Caco-2 (cell line): ENCODE results near the gene BCL7B. TPM values are rescaled to one million over a fixed set of nuclear protein-coding genes. Genes with fewer than 3 reads are reported as not detected.
"Not testable (repeated sequence)": the region's sequence is repeated elsewhere in the genome, so short reads cannot be mapped to it uniquely, and the experiment has no call there.

Experiments
- BruUV-seq: library from RNA; stranded (reverse); fragments of 400-500 nt; replicated peaks from 2 replicates; lab custom pipeline; 2021; lab: Mats Ljungman, UMichigan
- CTCF ChIA-PET: fragments of 300-600 bp; sonication (Branson Sonifier 250); formaldehyde crosslinking; loops from one replicate; lab custom pipeline; 2022; ENCODE audit warnings: antibody characterized with exemption; lab: Charles Lee
- POLR2A ChIA-PET: fragments of 300-600 bp; sonication (Branson Sonifier 250); formaldehyde crosslinking; loops from one replicate; lab custom pipeline; 2022; ENCODE audit warnings: antibody characterized with exemption; lab: Charles Lee
- DNase-seq, 2 experiments: peaks; one replicate each; pipeline versions ENCODE4 v3.0.0 to v3.0.0-alpha.2; 2020 to 2022
- H3K27me3 ChIP-seq: replicated peaks from 2 replicates; pipeline ENCODE4 v1.6.0; 2011; ENCODE audit warnings: low read length; ENCODE audit not compliant: control insufficient read depth, insufficient read depth
- H3K36me3 ChIP-seq: 2 replicates; pipeline ENCODE4 v1.5.1; 2011; ENCODE audit warnings: low read length; ENCODE audit not compliant: control insufficient read depth, insufficient read depth
- H3K4me1 ChIP-seq: fragments of 250-450 bp; sonication (Bioruptor Pico); 2 replicates; pipeline ENCODE4 v1.5.1; 2020; ENCODE audit warnings: mild to moderate bottlenecking
- H3K4me3 ChIP-seq: 2 replicates; pipeline ENCODE4 v1.5.1; 2011; ENCODE audit warnings: low read depth, mild to moderate bottlenecking, control low read depth, low read length
- H3K9me3 ChIP-seq: fragments of 250-450 bp; sonication (Bioruptor Pico); 2 replicates; pipeline ENCODE4 v1.5.1; 2020; ENCODE audit warnings: mild to moderate bottlenecking, moderate library complexity
- H3K27ac Mint-ChIP-seq: one replicate; pipeline ENCODE4 v1.8.0; 2022; ENCODE audit warnings: mixed read lengths; ENCODE audit not compliant: unreplicated experiment
- H3K27me3 Mint-ChIP-seq: one replicate; pipeline ENCODE4 v1.8.0; 2022; ENCODE audit warnings: mixed read lengths; ENCODE audit not compliant: insufficient read depth, unreplicated experiment
- H3K36me3 Mint-ChIP-seq: one replicate; pipeline ENCODE4 v1.8.0; 2022; ENCODE audit warnings: mild to moderate bottlenecking, mixed read lengths; ENCODE audit not compliant: insufficient read depth, unreplicated experiment
- H3K4me1 Mint-ChIP-seq: one replicate; pipeline ENCODE4 v1.8.0; 2022; ENCODE audit warnings: low read depth, mixed read lengths; ENCODE audit not compliant: unreplicated experiment
- H3K4me3 Mint-ChIP-seq: one replicate; pipeline ENCODE4 v1.8.0; 2022; ENCODE audit warnings: mild to moderate bottlenecking, moderate library complexity, mixed read lengths; ENCODE audit not compliant: unreplicated experiment
- H3K9me3 Mint-ChIP-seq: one replicate; pipeline ENCODE4 v1.8.0; 2022; ENCODE audit warnings: mixed read lengths; ENCODE audit not compliant: unreplicated experiment
- intact Hi-C: fragments of 100-400 bp; cut with micrococcal nuclease; formaldehyde crosslinking; loops from one replicate; pipeline ENCODE4 v1.10.0; 2022; ENCODE audit not compliant: unreplicated experiment
- total RNA-seq: library from RNA; stranded (reverse); gene quantifications from 2 replicates; pipeline ENCODE4 v1.2.3, GENCODE V29; 2022
- TF ChIP-seq, protein P1 (sequence below), 2 experiments: fragments of 200-600 bp in 1 of 2; IDR thresholded peaks; 1 replicate in 1 of 2; 2 replicates in 1 of 2; pipeline versions ENCODE4 v1.5.1 to v1.8.0; 2011 to 2022; ENCODE audit warnings: antibody characterized with exemption in 1 of 2, control low read depth in 1 of 2, inconsistent platforms in 1 of 2, low read depth in 1 of 2, low read length in 1 of 2, mild to moderate bottlenecking in 1 of 2, moderate library complexity in 1 of 2; ENCODE audit not compliant: insufficient read depth in 1 of 2, severe bottlenecking in 1 of 2, unreplicated experiment in 1 of 2

The BCL7B gene
- total RNA-seq, 1 experiment from 2014 or later, result 74.6 TPM

DNA sequence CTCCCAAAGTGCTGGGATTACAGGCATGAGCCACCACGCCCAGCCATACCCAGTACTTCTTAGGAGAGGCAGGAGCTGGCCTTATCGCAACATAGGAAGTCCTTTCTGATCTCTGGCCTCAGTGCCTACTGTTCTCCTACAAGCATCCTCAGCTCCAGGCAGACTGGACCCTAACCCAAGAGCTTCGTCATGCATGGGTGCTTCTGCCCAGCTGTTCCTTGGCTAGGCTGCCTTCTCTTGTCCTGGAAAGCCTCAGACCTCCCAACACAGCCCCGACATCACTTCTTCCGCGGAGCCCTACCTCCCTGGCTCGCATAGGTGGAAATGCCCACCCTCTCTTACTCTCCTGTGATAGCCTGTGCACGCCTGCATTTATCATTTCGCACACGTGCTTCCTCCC lies 15.8 kb downstream of the BCL7B start:
- ChIA-PET POLR2A (no interaction called here), CTCF (no interaction called here)
- no peak overlapping the region for H3K4me3 ChIP-seq
- intact Hi-C loops, result loop anchor here (2.0 kb wide), 1 partner anchor 17 kb away; no protein-coding TSS in a partner anchor
- H3K9me3 ChIP-seq, result no peaks in the 10 kb centered on the region
- Mint-ChIP-seq H3K4me3 (no peak overlapping the region), H3K9me3 (no peaks in the 10 kb centered on the region), H3K36me3 (peaks cover 93% of the 10 kb centered on the region), H3K4me1 (no peaks in the 10 kb centered on the region), H3K27me3 (no peaks in the 10 kb centered on the region), H3K27ac (no peak overlapping the region)
- TF ChIP-seq, protein P1, sequence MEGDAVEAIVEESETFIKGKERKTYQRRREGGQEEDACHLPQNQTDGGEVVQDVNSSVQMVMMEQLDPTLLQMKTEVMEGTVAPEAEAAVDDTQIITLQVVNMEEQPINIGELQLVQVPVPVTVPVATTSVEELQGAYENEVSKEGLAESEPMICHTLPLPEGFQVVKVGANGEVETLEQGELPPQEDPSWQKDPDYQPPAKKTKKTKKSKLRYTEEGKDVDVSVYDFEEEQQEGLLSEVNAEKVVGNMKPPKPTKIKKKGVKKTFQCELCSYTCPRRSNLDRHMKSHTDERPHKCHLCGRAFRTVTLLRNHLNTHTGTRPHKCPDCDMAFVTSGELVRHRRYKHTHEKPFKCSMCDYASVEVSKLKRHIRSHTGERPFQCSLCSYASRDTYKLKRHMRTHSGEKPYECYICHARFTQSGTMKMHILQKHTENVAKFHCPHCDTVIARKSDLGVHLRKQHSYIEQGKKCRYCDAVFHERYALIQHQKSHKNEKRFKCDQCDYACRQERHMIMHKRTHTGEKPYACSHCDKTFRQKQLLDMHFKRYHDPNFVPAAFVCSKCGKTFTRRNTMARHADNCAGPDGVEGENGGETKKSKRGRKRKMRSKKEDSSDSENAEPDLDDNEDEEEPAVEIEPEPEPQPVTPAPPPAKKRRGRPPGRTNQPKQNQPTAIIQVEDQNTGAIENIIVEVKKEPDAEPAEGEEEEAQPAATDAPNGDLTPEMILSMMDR (IDR thresholded peaks at IDR 0.05; ENCODE audit: insufficient read depth in 1 of 2, low read depth in 1 of 2, low read length in 1 of 2, severe bottlenecking in 1 of 2, unreplicated experiment in 1 of 2), result no peak
- H3K27me3 ChIP-seq, result no peaks in the 10 kb centered on the region
- BruUV-seq, result no TSS peak
- DNase-seq, result no peak
- no peaks in the 10 kb centered on the region for H3K4me1 ChIP-seq
- H3K36me3 ChIP-seq, result peaks cover 3% of the 10 kb centered on the region

DNA sequence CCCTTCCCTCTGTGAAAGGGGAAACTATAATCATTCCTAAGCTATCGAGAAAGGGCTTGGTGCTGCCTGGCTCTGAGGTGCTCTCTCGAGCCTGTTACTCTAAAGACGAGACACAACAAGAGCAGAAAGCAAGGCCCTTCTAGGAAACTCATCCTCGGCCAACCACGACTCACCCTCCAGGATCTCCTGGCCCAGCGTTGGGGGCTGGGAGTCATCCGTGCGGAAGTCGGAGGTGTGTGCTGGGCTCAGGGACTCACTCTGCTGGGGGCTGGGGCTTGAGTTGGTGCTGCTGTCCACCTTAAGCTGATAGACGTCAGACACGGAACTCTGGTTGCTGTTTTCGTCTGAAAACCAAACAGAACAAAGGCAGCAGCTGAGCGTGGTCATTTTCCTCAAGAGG lies 17.8 kb downstream of the BCL7B start:
- H3K36me3 Mint-ChIP-seq, result peaks cover 91% of the 10 kb centered on the region
- TF ChIP-seq, protein P1 (IDR thresholded peaks at IDR 0.05; ENCODE audit: insufficient read depth in 1 of 2, low read depth in 1 of 2, low read length in 1 of 2, severe bottlenecking in 1 of 2, unreplicated experiment in 1 of 2), result no peak
- DNase-seq, result no peak
- H3K4me1 Mint-ChIP-seq, result no peaks in the 10 kb centered on the region
- intact Hi-C loops, result no loop called here
- CTCF ChIA-PET, result no interaction called here
- Histone ChIP-seq H3K4me3 (no peak overlapping the region), H3K27me3 (no peaks in the 10 kb centered on the region), H3K36me3 (peaks cover 3% of the 10 kb centered on the region; the same call in 1 of the 2 replicates), H3K4me1 (no peaks in the 10 kb centered on the region), H3K9me3 (no peaks in the 10 kb centered on the region)
- BruUV-seq, result no TSS peak
- H3K9me3 Mint-ChIP-seq, result no peaks in the 10 kb centered on the region
- H3K4me3 Mint-ChIP-seq, result no peak overlapping the region
- H3K27me3 Mint-ChIP-seq, result no peaks in the 10 kb centered on the region
- POLR2A ChIA-PET, result no interaction called here
- H3K27ac Mint-ChIP-seq, result no peak overlapping the region

DNA sequence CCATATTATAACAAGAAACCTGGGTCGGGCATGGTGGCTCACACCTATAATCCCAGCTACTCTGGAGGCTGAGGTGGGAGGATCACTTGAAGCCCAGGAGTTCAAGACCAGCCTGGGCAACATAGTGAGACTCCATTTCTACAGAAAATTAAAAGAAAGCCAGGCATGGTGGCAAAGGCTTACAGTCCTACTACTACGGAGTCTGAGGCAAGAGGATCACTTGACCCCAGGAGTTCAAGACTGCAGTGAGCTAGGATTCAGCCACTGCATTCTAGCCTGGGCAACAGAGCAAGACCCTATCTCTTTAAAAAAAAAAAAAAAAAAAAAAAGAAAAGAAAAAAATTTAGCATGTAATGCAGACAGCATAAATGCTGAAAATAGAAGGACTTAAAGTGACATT lies 19.0 kb downstream of the BCL7B start:
- H3K36me3 ChIP-seq, BruUV-seq, H3K27me3 Mint-ChIP-seq, POLR2A ChIA-PET, H3K4me1 Mint-ChIP-seq, intact Hi-C loops, H3K9me3 ChIP-seq, H3K4me1 ChIP-seq, H3K4me3 ChIP-seq, H3K4me3 Mint-ChIP-seq, CTCF ChIA-PET, H3K9me3 Mint-ChIP-seq, H3K27me3 ChIP-seq, DNase-seq, H3K27ac Mint-ChIP-seq: not testable (repeated sequence)
- peaks cover 80% of the 10 kb centered on the region for H3K36me3 Mint-ChIP-seq

DNA sequence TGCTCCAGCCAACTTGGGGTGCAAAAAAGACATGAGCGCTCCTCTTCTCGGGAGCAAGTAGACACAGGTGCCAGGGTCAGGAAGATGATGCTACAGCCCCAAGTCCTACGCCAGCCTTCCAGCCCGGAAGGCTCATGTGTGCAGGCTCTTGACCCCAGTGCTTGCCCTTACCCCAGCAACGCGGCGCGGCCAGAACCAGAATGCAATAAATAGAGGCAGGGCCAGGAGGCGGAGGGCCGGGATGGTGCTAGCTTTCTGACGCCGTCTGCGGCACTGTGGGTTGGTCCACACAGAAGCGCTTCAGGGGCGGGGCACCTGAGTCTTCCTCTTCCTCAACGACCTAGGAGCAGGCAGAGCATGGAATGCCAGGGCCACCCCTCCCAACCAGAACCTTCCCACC lies 20.4 kb downstream of the BCL7B start:
- peaks cover 3% of the 10 kb centered on the region; the same call in 1 of the 2 replicates for H3K36me3 ChIP-seq
- no peak overlapping the region for H3K4me3 Mint-ChIP-seq
- intact Hi-C loops, result no loop called here

More for the DNA sequence above, 20.4 kb downstream of the BCL7B start:
- H3K27ac Mint-ChIP-seq, result no peak overlapping the region
- no peaks in the 10 kb centered on the region for H3K9me3 Mint-ChIP-seq
- Histone ChIP-seq H3K27me3 (no peaks in the 10 kb centered on the region), H3K4me3 (no peak overlapping the region), H3K4me1 (no peaks in the 10 kb centered on the region), H3K9me3 (no peaks in the 10 kb centered on the region)
- H3K27me3 Mint-ChIP-seq, result no peaks in the 10 kb centered on the region
- TF ChIP-seq, protein P1 (IDR thresholded peaks at IDR 0.05; ENCODE audit: insufficient read depth in 1 of 2, low read depth in 1 of 2, low read length in 1 of 2, severe bottlenecking in 1 of 2, unreplicated experiment in 1 of 2), result no peak
- CTCF ChIA-PET, result no interaction called here
- POLR2A ChIA-PET, result no interaction called here
- no peaks in the 10 kb centered on the region for H3K4me1 Mint-ChIP-seq
- no TSS peak for BruUV-seq
- no peak for DNase-seq
- peaks cover 65% of the 10 kb centered on the region for H3K36me3 Mint-ChIP-seq
